ENCODE results near the gene AGGF1.
A peak's percentile ranks its signal among the peaks of the same experiment; 100 is the strongest.

The AGGF1 gene

GRCh38 chr5:77086368-77086688 lies 56.1 kb downstream of the AGGF1 start:
- no peak overlapping the region for H3K14ac ChIP-seq (ENCODE audit: low read length)
- no peak overlapping the region for H4K8ac ChIP-seq (ENCODE audit: low read depth, low read length)
- H2BK12ac ChIP-seq (ENCODE audit: low read length): no peak overlapping the region
- H3K9ac ChIP-seq (ENCODE audit: low read depth, low read length, poor library complexity): no peak overlapping the region
- peak overlapping the region in 1 of 2 donors; percentile 76 for H3K4me3 ChIP-seq (ENCODE audit: low read length in 2 of 2)
- DNase-seq (ENCODE audit: low spot score): peak; percentile 75
- no peak overlapping the region for H3K4ac ChIP-seq (ENCODE audit: low read length)
- peaks cover 8 to 22% of the 10 kb centered on the region in 2 donors for H3K9me3 ChIP-seq (replicated peaks in 1 of 2; ENCODE audit: control insufficient read depth in 2 of 2, insufficient read depth in 1 of 2, low read depth in 1 of 2, low read length in 2 of 2)
- H2BK120ac ChIP-seq (ENCODE audit: low read depth, low read length): no peak overlapping the region
- peaks cover 2 to 16% of the 10 kb centered on the region in 2 donors for H3K36me3 ChIP-seq (replicated peaks in 1 of 2; ENCODE audit: control insufficient read depth in 2 of 2, insufficient read depth in 2 of 2, low read length in 2 of 2)
- H3K23ac ChIP-seq (ENCODE audit: low read depth, low read length, poor library complexity): no peak overlapping the region
- H3K4me2 ChIP-seq (ENCODE audit: insufficient read depth, low read length, poor library complexity, severe bottlenecking): peak overlapping the region; percentile 45
- no peak overlapping the region for H2BK15ac ChIP-seq (ENCODE audit: low read length)
- H2AK5ac ChIP-seq (ENCODE audit: low read depth, low read length): no peak overlapping the region
- H3K4me1 ChIP-seq (ENCODE audit: control insufficient read depth in 2 of 2, insufficient read depth in 1 of 2, low read depth in 1 of 2, low read length in 2 of 2): peaks cover 4 to 5% of the 10 kb centered on the region in 2 donors
- peak overlapping the region; percentile 93 for H3K27ac ChIP-seq (replicated peaks; ENCODE audit: low read length)
- no peaks in the 10 kb centered on the region for H3K27me3 ChIP-seq (ENCODE audit: control insufficient read depth in 3 of 3, insufficient read depth in 3 of 3, low read depth in 1 of 3, low read length in 3 of 3)
- H2BK5ac ChIP-seq (ENCODE audit: low read length): peak overlapping the region; percentile 95
- no peaks in the 10 kb centered on the region for H3K79me1 ChIP-seq (ENCODE audit: low read depth, low read length)
- H2AFZ ChIP-seq (ENCODE audit: low read length): peak overlapping the region; percentile 97
- WGBS, 2 donors (ENCODE audit: extremely low coverage in 2 of 2, insufficient read length in 2 of 2, insufficient replicate concordance in 1 of 2): no CpG with 5 or more reads among the region's 6 CpGs
- no peak overlapping the region for H4K91ac ChIP-seq (ENCODE audit: low read depth, low read length, poor library complexity)
- no peak overlapping the region for H3K18ac ChIP-seq (ENCODE audit: low read length)

- Histone ChIP-seq H3K14ac (ENCODE audit: low read length) (peak within 1 kb of the TSS; percentile 48), H2BK120ac (ENCODE audit: low read depth, low read length) (peak within 1 kb of the TSS; percentile 62), H3K9ac (ENCODE audit: low read depth, low read length, poor library complexity) (peak within 1 kb of the TSS; percentile 87), H2BK12ac (ENCODE audit: low read length) (peak within 1 kb of the TSS; percentile 8), H3K79me1 (ENCODE audit: low read depth, low read length) (no peaks in the 10 kb centered on the region), H2BK15ac (ENCODE audit: low read length) (peak within 1 kb of the TSS; percentile 79), H2AFZ (ENCODE audit: low read length) (peak within 1 kb of the TSS; percentile 97), H3K27ac (replicated peaks; ENCODE audit: low read length) (peak within 1 kb of the TSS; percentile 93), H3K23ac (ENCODE audit: low read depth, low read length, poor library complexity) (peak within 1 kb of the TSS; percentile 13), H3K9me3 (replicated peaks in 1 of 2; ENCODE audit: control insufficient read depth in 2 of 2, insufficient read depth in 1 of 2, low read depth in 1 of 2, low read length in 2 of 2) (peaks cover 8 to 22% of the 10 kb centered on the region in 2 donors), H3K36me3 (replicated peaks in 1 of 2; ENCODE audit: control insufficient read depth in 2 of 2, insufficient read depth in 2 of 2, low read length in 2 of 2) (peaks cover 2 to 12% of the 10 kb centered on the region in 2 donors), H2BK5ac (ENCODE audit: low read length) (peak within 1 kb of the TSS; percentile 95), H3K4me2 (ENCODE audit: insufficient read depth, low read length, poor library complexity, severe bottlenecking) (peak within 1 kb of the TSS; percentile 48), H4K8ac (ENCODE audit: low read depth, low read length) (peak within 1 kb of the TSS; percentile 29), H3K4me1 (ENCODE audit: control insufficient read depth in 2 of 2, insufficient read depth in 1 of 2, low read depth in 1 of 2, low read length in 2 of 2) (peaks cover 4 to 5% of the 10 kb centered on the region in 2 donors), H3K4me3 (ENCODE audit: low read length in 2 of 2) (peak within 1 kb of the TSS; percentile 76 to 83), H2AK5ac (ENCODE audit: low read depth, low read length) (no peak within 1 kb of the TSS), H3K27me3 (ENCODE audit: control insufficient read depth in 3 of 3, insufficient read depth in 3 of 3, low read depth in 1 of 3, low read length in 3 of 3) (no peaks in the 10 kb centered on the region), H3K4ac (ENCODE audit: low read length) (no peak within 1 kb of the TSS), H4K91ac (ENCODE audit: low read depth, low read length, poor library complexity) (no peak within 1 kb of the TSS), H3K18ac (ENCODE audit: low read length) (peak within 1 kb of the TSS; percentile 98)
- peak; percentile 40 for DNase-seq (ENCODE audit: low spot score)
- WGBS, 2 donors (ENCODE audit: extremely low coverage in 2 of 2, insufficient read length in 2 of 2, insufficient replicate concordance in 1 of 2): no CpG with 5 or more reads among the region's 63 CpGs
Measured at GRCh38 chr5:77086689-77087483, 56.7 kb downstream of the AGGF1 start, which contains the start of gene ZBED3. TSS of gene ZBED3 (minus strand) at chr5:77087285. CDS start at chr5:77077878, 9,407 bp downstream.

GRCh38 chr5:77087484-77088261 lies 57.5 kb downstream of the AGGF1 start:
- H4K8ac ChIP-seq (ENCODE audit: low read depth, low read length): no peak overlapping the region
- WGBS, 2 donors (ENCODE audit: extremely low coverage in 2 of 2, insufficient read length in 2 of 2, insufficient replicate concordance in 1 of 2): no CpG with 5 or more reads among the region's 16 CpGs
- DNase-seq (ENCODE audit: low spot score): peak; percentile 6
- H3K27me3 ChIP-seq (ENCODE audit: control insufficient read depth in 3 of 3, insufficient read depth in 3 of 3, low read depth in 1 of 3, low read length in 3 of 3): no peaks in the 10 kb centered on the region
- no peak overlapping the region for H4K91ac ChIP-seq (ENCODE audit: low read depth, low read length, poor library complexity)
- H2BK12ac ChIP-seq (ENCODE audit: low read length): peak overlapping the region; percentile 8
- peak overlapping the region; percentile 63 for H3K18ac ChIP-seq (ENCODE audit: low read length)
- H2BK120ac ChIP-seq (ENCODE audit: low read depth, low read length): no peak overlapping the region
- H2AFZ ChIP-seq (ENCODE audit: low read length): peak overlapping the region; percentile 97
- H2BK15ac ChIP-seq (ENCODE audit: low read length): peak overlapping the region; percentile 50
- H3K4me2 ChIP-seq (ENCODE audit: insufficient read depth, low read length, poor library complexity, severe bottlenecking): peak overlapping the region; percentile 48
- H3K4me3 ChIP-seq (ENCODE audit: low read length in 2 of 2): peak overlapping the region; percentile 76 to 83
- no peak overlapping the region for H3K14ac ChIP-seq (ENCODE audit: low read length)
- peaks cover 2 to 9% of the 10 kb centered on the region in 2 donors for H3K36me3 ChIP-seq (replicated peaks in 1 of 2; ENCODE audit: control insufficient read depth in 2 of 2, insufficient read depth in 2 of 2, low read length in 2 of 2)
- peak overlapping the region; percentile 13 for H3K23ac ChIP-seq (ENCODE audit: low read depth, low read length, poor library complexity)
- H3K4me1 ChIP-seq (ENCODE audit: control insufficient read depth in 2 of 2, insufficient read depth in 1 of 2, low read depth in 1 of 2, low read length in 2 of 2): peaks cover 4 to 5% of the 10 kb centered on the region in 2 donors
- H3K9me3 ChIP-seq (replicated peaks in 1 of 2; ENCODE audit: control insufficient read depth in 2 of 2, insufficient read depth in 1 of 2, low read depth in 1 of 2, low read length in 2 of 2): peaks cover 8 to 22% of the 10 kb centered on the region in 2 donors
- H3K4ac ChIP-seq (ENCODE audit: low read length): no peak overlapping the region
- H3K9ac ChIP-seq (ENCODE audit: low read depth, low read length, poor library complexity): peak overlapping the region; percentile 87
- H3K27ac ChIP-seq (replicated peaks; ENCODE audit: low read length): no peak overlapping the region
- H2BK5ac ChIP-seq (ENCODE audit: low read length): peak overlapping the region; percentile 95
- no peak overlapping the region for H2AK5ac ChIP-seq (ENCODE audit: low read depth, low read length)
- no peaks in the 10 kb centered on the region for H3K79me1 ChIP-seq (ENCODE audit: low read depth, low read length)

GRCh38 chr5:77095189-77095588 lies 65.0 kb downstream of the AGGF1 start:
- WGBS, 2 donors (ENCODE audit: extremely low coverage in 2 of 2, insufficient read length in 2 of 2, insufficient replicate concordance in 1 of 2): no CpG with 5 or more reads among the region's 4 CpGs
- Histone ChIP-seq H2BK15ac (ENCODE audit: low read length) (no peak overlapping the region), H3K79me1 (ENCODE audit: low read depth, low read length) (no peaks in the 10 kb centered on the region), H3K14ac (ENCODE audit: low read length) (no peak overlapping the region), H3K4ac (ENCODE audit: low read length) (no peak overlapping the region), H3K4me1 (ENCODE audit: control insufficient read depth in 2 of 2, insufficient read depth in 1 of 2, low read depth in 1 of 2, low read length in 2 of 2) (no peaks in the 10 kb centered on the region), H3K36me3 (replicated peaks in 1 of 2; ENCODE audit: control insufficient read depth in 2 of 2, insufficient read depth in 2 of 2, low read length in 2 of 2) (peaks cover 3 to 5% of the 10 kb centered on the region in 2 donors), H3K9ac (ENCODE audit: low read depth, low read length, poor library complexity) (no peak overlapping the region), H3K18ac (ENCODE audit: low read length) (no peak overlapping the region), H2BK12ac (ENCODE audit: low read length) (no peak overlapping the region), H2AFZ (ENCODE audit: low read length) (no peak overlapping the region), H3K9me3 (replicated peaks in 1 of 2; ENCODE audit: control insufficient read depth in 2 of 2, insufficient read depth in 1 of 2, low read depth in 1 of 2, low read length in 2 of 2) (peaks cover 0 to 3% of the 10 kb centered on the region in 2 donors), H4K8ac (ENCODE audit: low read depth, low read length) (no peak overlapping the region), H3K27ac (replicated peaks; ENCODE audit: low read length) (no peak overlapping the region), H4K91ac (ENCODE audit: low read depth, low read length, poor library complexity) (no peak overlapping the region), H3K4me2 (ENCODE audit: insufficient read depth, low read length, poor library complexity, severe bottlenecking) (no peak overlapping the region), H2BK120ac (ENCODE audit: low read depth, low read length) (no peak overlapping the region), H3K4me3 (ENCODE audit: low read length in 2 of 2) (no peak overlapping the region), H3K23ac (ENCODE audit: low read depth, low read length, poor library complexity) (no peak overlapping the region), H2BK5ac (ENCODE audit: low read length) (no peak overlapping the region), H2AK5ac (ENCODE audit: low read depth, low read length) (no peak overlapping the region), H3K27me3 (ENCODE audit: control insufficient read depth in 3 of 3, insufficient read depth in 3 of 3, low read depth in 1 of 3, low read length in 3 of 3) (no peaks in the 10 kb centered on the region)
- DNase-seq (ENCODE audit: low spot score): no peak

Data from neuronal stem cell (in vitro differentiated cells).